Esophagus muscularis mucosa (tissue), 4 donors: Measurements from ENCODE around the gene KRTAP12-3. TPM values are rescaled to one million over a fixed set of nuclear protein-coding genes. Genes with fewer than 3 reads are reported as not detected.
"Not testable (repeated sequence)": the region's sequence is repeated elsewhere in the genome, so short reads cannot be mapped to it uniquely, and the experiment has no call there.

Source experiments
- DNase-seq: peaks from one replicate; pipeline ENCODE4 v3.0.0-alpha.2; 2017; ENCODE audit errors: extremely low spot score
- H3K27ac ChIP-seq, 4 donors: fragments of 200-600 bp; sonication (generic); replicated peaks in 1 of 4; 1 replicate in 3 of 4; 2 replicates in 1 of 4; pipeline ENCODE4 v1.5.1; 2016 to 2019; ENCODE audit warnings: mild to moderate bottlenecking in 1 of 4
- H3K27me3 ChIP-seq, 4 donors: fragments of 200-600 bp; sonication (generic); one replicate each; pipeline versions ENCODE4 v1.5.1 to v1.6.0; 2016 to 2019
- H3K36me3 ChIP-seq, 4 donors: fragments of 200-600 bp; sonication (generic); one replicate each; pipeline ENCODE4 v1.5.1; 2016 to 2019
- H3K4me1 ChIP-seq, 4 donors: fragments of 200-600 bp; sonication (generic); one replicate each; pipeline ENCODE4 v1.5.1; 2016 to 2019
- H3K4me3 ChIP-seq, 4 donors: fragments of 200-600 bp; sonication (generic); 1 replicate in 2 of 4; 2 replicates in 2 of 4; pipeline ENCODE4 v1.5.1; 2016 to 2019; ENCODE audit warnings: mild to moderate bottlenecking in 4 of 4, moderate library complexity in 1 of 4
- H3K9me3 ChIP-seq, 4 donors: fragments of 200-600 bp; sonication (generic); 1 replicate in 3 of 4; 2 replicates in 1 of 4; pipeline ENCODE4 v1.5.1; 2016 to 2019
- EP300 ChIP-seq: sonication (generic); formaldehyde crosslinking; IDR thresholded peaks from one replicate; pipeline ENCODE4 v1.6.1; 2017; ENCODE audit warnings: antibody characterized with exemption
- POLR2A ChIP-seq: fragments of 450-650 bp; IDR thresholded peaks from one replicate; pipeline ENCODE4 v1.6.1; 2017; ENCODE audit warnings: antibody characterized with exemption, moderate library complexity, mild to moderate bottlenecking, low read depth
- POLR2AphosphoS5 ChIP-seq, 2 donors: sonication (generic); formaldehyde crosslinking; IDR thresholded peaks; one replicate each; pipeline ENCODE4 v1.6.1; 2017; ENCODE audit warnings: antibody characterized with exemption in 2 of 2
- WGBS: methylation state at CpG from one replicate; pipeline ENCODE4 v1.1.5; 2018; 5-methylcytosine and 5-hydroxymethylcytosine counted together
- intact Hi-C: fragments of 100-400 bp; cut with DNase I; formaldehyde crosslinking; loops from one replicate; pipeline ENCODE4 v1.15.1; 2023
- total RNA-seq, 4 donors: library from RNA; depleted of rRNA; stranded (reverse); fragments of >200 nt; gene quantifications; one replicate each; pipeline versions ENCODE4 v1.1.0 to v1.2.1, GENCODE V29; 2016
- TF ChIP-seq, protein P1 (sequence below), 3 experiments: fragments of 200-600 bp in 2 of 3; fragments of 450-650 bp in 1 of 3; sonication (generic) in 2 of 3; IDR thresholded peaks; one replicate each; pipeline ENCODE4 v1.5.1; 2017 to 2019; ENCODE audit warnings: antibody characterized with exemption in 3 of 3, mild to moderate bottlenecking in 2 of 3, moderate library complexity in 1 of 3

Gene KRTAP12-3
- total RNA-seq, 4 donors from 2014 or later: not detected

DNA sequence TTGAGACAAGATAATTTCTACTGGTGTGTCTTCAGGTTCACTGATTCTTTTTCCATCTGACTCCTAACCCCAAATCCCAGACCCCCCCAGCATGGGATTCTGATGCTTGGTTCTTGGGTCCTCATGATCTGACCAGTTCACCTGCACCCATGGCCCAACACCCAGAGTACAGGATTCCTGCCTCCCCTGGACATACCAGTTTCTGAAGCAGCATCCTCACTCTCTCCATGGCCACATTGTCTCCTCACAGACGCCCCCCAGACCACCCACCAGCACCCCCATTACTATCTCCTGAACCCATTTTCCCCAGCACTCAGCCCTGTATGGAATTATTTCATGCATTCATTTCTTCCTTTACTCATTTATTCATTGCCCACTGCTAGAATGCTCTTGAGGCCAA, 864 bp upstream of the KRTAP12-3 start:
- no peaks in the 10 kb centered on the region for H3K36me3 ChIP-seq
- peaks cover 0 to 46% (median 0%) of the 10 kb centered on the region in 4 donors for H3K27me3 ChIP-seq
- peaks cover 0 to 13% (median 6%) of the 10 kb centered on the region in 4 donors for H3K9me3 ChIP-seq
- H3K27ac ChIP-seq: no peak overlapping the region
- no peak for DNase-seq
- H3K4me1 ChIP-seq: no peaks in the 10 kb centered on the region
- intact Hi-C loops: no loop called here
- WGBS: 62% methylated on average over 1 of the region's 1 CpG
- no peak overlapping the region for H3K4me3 ChIP-seq
- TF ChIP-seq, protein P1, sequence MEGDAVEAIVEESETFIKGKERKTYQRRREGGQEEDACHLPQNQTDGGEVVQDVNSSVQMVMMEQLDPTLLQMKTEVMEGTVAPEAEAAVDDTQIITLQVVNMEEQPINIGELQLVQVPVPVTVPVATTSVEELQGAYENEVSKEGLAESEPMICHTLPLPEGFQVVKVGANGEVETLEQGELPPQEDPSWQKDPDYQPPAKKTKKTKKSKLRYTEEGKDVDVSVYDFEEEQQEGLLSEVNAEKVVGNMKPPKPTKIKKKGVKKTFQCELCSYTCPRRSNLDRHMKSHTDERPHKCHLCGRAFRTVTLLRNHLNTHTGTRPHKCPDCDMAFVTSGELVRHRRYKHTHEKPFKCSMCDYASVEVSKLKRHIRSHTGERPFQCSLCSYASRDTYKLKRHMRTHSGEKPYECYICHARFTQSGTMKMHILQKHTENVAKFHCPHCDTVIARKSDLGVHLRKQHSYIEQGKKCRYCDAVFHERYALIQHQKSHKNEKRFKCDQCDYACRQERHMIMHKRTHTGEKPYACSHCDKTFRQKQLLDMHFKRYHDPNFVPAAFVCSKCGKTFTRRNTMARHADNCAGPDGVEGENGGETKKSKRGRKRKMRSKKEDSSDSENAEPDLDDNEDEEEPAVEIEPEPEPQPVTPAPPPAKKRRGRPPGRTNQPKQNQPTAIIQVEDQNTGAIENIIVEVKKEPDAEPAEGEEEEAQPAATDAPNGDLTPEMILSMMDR (IDR thresholded peaks at IDR 0.05): no peak
- TF ChIP-seq POLR2AphosphoS5 (IDR thresholded peaks at IDR 0.05): no peak
- no peak for TF ChIP-seq POLR2A
- TF ChIP-seq EP300: no peak

DNA sequence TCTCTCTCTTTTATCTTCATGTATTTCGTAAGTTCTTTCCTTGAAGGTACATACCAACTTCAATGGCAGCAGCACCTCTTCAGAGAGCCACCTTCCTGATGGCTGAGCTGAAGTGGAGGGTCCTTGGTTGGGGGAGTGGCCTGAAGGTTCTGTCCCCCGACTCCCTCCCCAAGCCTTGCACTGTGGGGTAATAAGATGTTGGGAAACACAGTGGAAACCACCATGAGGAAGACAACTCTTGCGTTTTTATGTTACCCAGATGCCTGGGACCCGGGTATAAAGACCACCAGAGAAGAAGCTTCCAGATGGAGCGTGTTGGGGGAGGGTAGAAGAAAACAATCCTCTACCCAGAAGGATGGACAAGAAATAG, 794 bp downstream of the KRTAP12-3 start:
- WGBS: 77% methylated on average over 5 of the region's 5 CpGs
- no peaks in the 10 kb centered on the region for H3K36me3 ChIP-seq
- TF ChIP-seq POLR2AphosphoS5 (IDR thresholded peaks at IDR 0.05): no peak
- TF ChIP-seq, protein P1 (IDR thresholded peaks at IDR 0.05): no peak
- TF ChIP-seq POLR2A: no peak
- no peak for TF ChIP-seq EP300
- no peaks in the 10 kb centered on the region for H3K4me1 ChIP-seq
- no peak overlapping the region for H3K4me3 ChIP-seq
- DNase-seq: no peak
- no peak overlapping the region for H3K27ac ChIP-seq
- H3K27me3 ChIP-seq: peaks cover 0 to 45% (median 0%) of the 10 kb centered on the region in 4 donors
- H3K9me3 ChIP-seq: peaks cover 0 to 13% (median 6%) of the 10 kb centered on the region in 4 donors
- intact Hi-C loops: no loop called here

GRCh38 chr21:44658913-44659595, 1.3 kb downstream of the KRTAP12-3 start:
- TF ChIP-seq EP300: no peak
- TF ChIP-seq, protein P1 (IDR thresholded peaks at IDR 0.05): no peak
- TF ChIP-seq POLR2A: no peak
- no peak for TF ChIP-seq POLR2AphosphoS5 (IDR thresholded peaks at IDR 0.05)
- Histone ChIP-seq H3K4me3 (no peak overlapping the region), H3K27me3 (peaks cover 0 to 40% (median 0%) of the 10 kb centered on the region in 4 donors), H3K4me1 (no peaks in the 10 kb centered on the region), H3K9me3 (peaks cover 0 to 13% (median 6%) of the 10 kb centered on the region in 4 donors), H3K36me3 (no peaks in the 10 kb centered on the region), H3K27ac (no peak overlapping the region)
- 65% methylated on average over 11 of the region's 11 CpGs for WGBS
- no peak for DNase-seq
- intact Hi-C loops: no loop called here

GRCh38 chr21:44661567-44661966, 3.8 kb downstream of the KRTAP12-3 start:
- H3K4me1 ChIP-seq, H3K27ac ChIP-seq, DNase-seq, H3K36me3 ChIP-seq, H3K9me3 ChIP-seq, intact Hi-C loops, H3K4me3 ChIP-seq: not testable (repeated sequence)
- 64% methylated on average over 7 of the region's 7 CpGs for WGBS
- H3K27me3 ChIP-seq: peaks cover 0 to 36% (median 0%) of the 10 kb centered on the region in 4 donors

GRCh38 chr21:44664691-44665090, 7.0 kb downstream of the KRTAP12-3 start:
- Histone ChIP-seq H3K4me3 (no peak overlapping the region), H3K27me3 (peaks cover 0 to 23% (median 0%) of the 10 kb centered on the region in 4 donors), H3K27ac (no peak overlapping the region), H3K4me1 (no peaks in the 10 kb centered on the region), H3K36me3 (no peaks in the 10 kb centered on the region), H3K9me3 (no peaks in the 10 kb centered on the region)
- WGBS: 85% methylated on average over 4 of the region's 5 CpGs
- intact Hi-C loops: no loop called here
- no peak for DNase-seq
- no peak for TF ChIP-seq POLR2AphosphoS5 (IDR thresholded peaks at IDR 0.05)
- TF ChIP-seq POLR2A: no peak
- no peak for TF ChIP-seq EP300
- TF ChIP-seq, protein P1 (IDR thresholded peaks at IDR 0.05): no peak
